ENCODE data around the gene CLSTN1. TPM values are rescaled to one million over a fixed set of nuclear protein-coding genes. Genes with fewer than 3 reads are reported as not detected.
A peak's percentile ranks its signal among the peaks of the same experiment; 100 is the strongest.

Gene CLSTN1
- total and polyA plus RNA-seq, 10 of the 15 experiments (the other 5 are each of a cell fraction or from before 2014, with no cell fraction given), result 2.7 to 64.4 (median 23.2) TPM

- ChIA-PET RAD21 (ENCODE audit: unreplicated experiment) (interaction anchor here (0.6 to 3.0 kb wide), 3 partner anchors 28 to 63 kb away, joined by 3 to 8 read pairs (median 4); no protein-coding TSS in a partner anchor), CTCF (interaction anchor here (0.6 to 1.4 kb wide), 4 partner anchors 38 to 65 kb away, joined by 3 to 6 read pairs (median 3); no protein-coding TSS in a partner anchor), SMC1A (ENCODE audit: uncharacterized antibody, unreplicated experiment) (interaction anchor here (1.0 to 1.1 kb wide), 2 partner anchors 23 to 63 kb away, joined by 3 read pairs; no protein-coding TSS in a partner anchor), POLR2A (interaction anchor here (0.9 kb wide), 2 partner anchors 17 to 38 kb away, joined by 3 to 4 read pairs; no protein-coding TSS in a partner anchor)
- Histone ChIP-seq H3K79me2 (ENCODE audit: control insufficient read depth, insufficient read depth, low read length) (peaks cover 73% of the 10 kb centered on the region), H3K4me1 (ENCODE audit: control insufficient read depth, insufficient read depth, low read length) (peaks cover 19% of the 10 kb centered on the region), H3K27me3 (replicated peaks in 1 of 2; ENCODE audit: control insufficient read depth in 2 of 2, insufficient read depth in 2 of 2, low read length in 1 of 2) (no peaks in the 10 kb centered on the region), H3K4me2 (ENCODE audit: control insufficient read depth, insufficient read depth) (no peak overlapping the region), H3K9ac (ENCODE audit: control insufficient read depth, insufficient read depth, low read length) (no peak overlapping the region), H2AFZ (ENCODE audit: control insufficient read depth, low read depth, low read length) (no peak overlapping the region), H3K4me3 (no peak overlapping the region), H3K9me3 (replicated peaks; ENCODE audit: control insufficient read depth, insufficient read depth, low read length) (no peaks in the 10 kb centered on the region), H4K20me1 (ENCODE audit: control insufficient read depth, insufficient read depth) (peaks cover 2% of the 10 kb centered on the region; the same call in 1 of the 2 replicates), H3K36me3 (ENCODE audit: control insufficient read depth in 2 of 2, insufficient read depth in 2 of 2, low read length in 1 of 2) (peaks cover 15 to 22% of the 10 kb centered on the region in 2 experiments), H3K27ac (ENCODE audit: control insufficient read depth, insufficient read depth) (no peak overlapping the region)
- in situ Hi-C loops (cut with MboI), result no loop called here
- no peak for ATAC-seq
- TF ChIP-seq CUX1 (IDR thresholded peaks at IDR 0.05; ENCODE audit: insufficient replicate concordance, low read depth, low read length), result no peak
- 0 out of 2 replicates have a peak, but pooled peaks have one; percentile 5 for TF ChIP-seq SPI1 (IDR thresholded peaks at IDR 0.05; ENCODE audit: borderline replicate concordance, insufficient read depth, low read depth, low read length)
- no peak for TF ChIP-seq HDAC2 (IDR thresholded peaks at IDR 0.05)
- intact Hi-C loops (cut with micrococcal nuclease; ENCODE audit: unreplicated experiment), result no loop called here
- TSS peak; percentile 48 for BruUV-seq (replicated peaks)
- no peak for DNase-seq (ENCODE audit: low read depth, low spot score)
- FAIRE-seq, result no peak
- WGBS (ENCODE audit: insufficient coverage, insufficient replicate concordance, low lambda C conversion rate, missing lambda C conversion rate), result 57% methylated on average over 5 of the region's 5 CpGs
These were observed 132.1 kb downstream of the CLSTN1 start for GRCh38 chr1:9691691-9692090.
